Measurements from ENCODE around the gene EGFR.

EGFR gene

GRCh38 chr7:55255496-55256445 is 237.0 kb downstream of the EGFR start:
- DNase-seq = peak; percentile 80

GRCh38 chr7:55258631-55259030 is 239.8 kb downstream of the EGFR start:
- no peak for DNase-seq

- no peak for DNase-seq
These were observed 241.4 kb downstream of the EGFR start for GRCh38 chr7:55260171-55260570.

- DNase-seq = no peak
These were observed 242.0 kb downstream of the EGFR start for GRCh38 chr7:55260676-55261385.

Measured in SHP77 (cell line).